HFFc6 (cell line): ENCODE results near the gene SCIMP. TPM values are rescaled to one million over a fixed set of nuclear protein-coding genes. Genes with fewer than 3 reads are reported as not detected.

Source experiments
- DNase-seq: peaks from one replicate; pipeline ENCODE4 v3.0.0-alpha.2; 2018
- H3K27ac Mint-ChIP-seq: 2 replicates; pipeline ENCODE4 v1.8.0; 2020; ENCODE audit warnings: mild to moderate bottlenecking, mixed read lengths
- H3K27me3 Mint-ChIP-seq: 2 replicates; pipeline ENCODE4 v1.8.0; 2021; ENCODE audit warnings: mild to moderate bottlenecking, moderate library complexity, mixed read lengths; ENCODE audit not compliant: insufficient read depth
- H3K36me3 Mint-ChIP-seq: 2 replicates; pipeline ENCODE4 v1.8.0; 2021; ENCODE audit warnings: low read depth, mixed read lengths
- H3K4me1 Mint-ChIP-seq: 2 replicates; pipeline ENCODE4 v1.8.0; 2020; ENCODE audit warnings: low read depth, mixed read lengths
- H3K4me3 Mint-ChIP-seq: 2 replicates; pipeline ENCODE4 v1.8.0; 2020; ENCODE audit warnings: mild to moderate bottlenecking, moderate library complexity, mixed read lengths
- H3K9me3 Mint-ChIP-seq: 2 replicates; pipeline ENCODE4 v1.8.0; 2020; ENCODE audit warnings: mild to moderate bottlenecking, mixed read lengths
- CTCF ChIP-seq: fragments of 200-600 bp; sonication (generic); IDR thresholded peaks from 2 replicates; pipeline ENCODE4 v1.5.0; 2021; ENCODE audit warnings: antibody characterized with exemption, mild to moderate bottlenecking
- total RNA-seq, 6 experiments: library from RNA; stranded (reverse); fragmentation: NEBNext Ultra II Directional; extraction: Animal tissue kit (Norgen Biotek cat#: 25700); gene quantifications; 2 replicates in 1 of 6; 3 replicates in 5 of 6; pipeline ENCODE4 v1.2.3, GENCODE V29; 2021

Gene SCIMP
- total RNA-seq, 6 experiments from 2014 or later = not detected

- Mint-ChIP-seq H3K4me3 (no peak overlapping the region), H3K27me3 (no peaks in the 10 kb centered on the region; the same call in 1 of the 2 replicates), H3K36me3 (peaks cover 9% of the 10 kb centered on the region; the same call in 1 of the 2 replicates), H3K9me3 (no peaks in the 10 kb centered on the region; the same call in 1 of the 2 replicates), H3K27ac (no peak overlapping the region), H3K4me1 (peaks cover 8% of the 10 kb centered on the region)
- DNase-seq = peak; percentile 52
- TF ChIP-seq CTCF = no peak
Observed at GRCh38 chr17:5209396-5209795, 25.3 kb downstream of the SCIMP start.

GRCh38 chr17:5203908-5204294 is 30.8 kb downstream of the SCIMP start:
- Mint-ChIP-seq H3K36me3 (peaks cover 16% of the 10 kb centered on the region), H3K4me3 (peak overlapping the region; percentile 47), H3K9me3 (peaks cover 7% of the 10 kb centered on the region), H3K27ac (peak overlapping the region; percentile 70), H3K4me1 (peaks cover 30% of the 10 kb centered on the region), H3K27me3 (no peaks in the 10 kb centered on the region; the same call in 1 of the 2 replicates)
- no peak for TF ChIP-seq CTCF
- DNase-seq = peak; percentile 82

GRCh38 chr17:5203178-5203907 is 31.3 kb downstream of the SCIMP start:
- H3K9me3 Mint-ChIP-seq = peaks cover 7% of the 10 kb centered on the region
- no peaks in the 10 kb centered on the region for H3K27me3 Mint-ChIP-seq
- TF ChIP-seq CTCF = no peak
- H3K4me1 Mint-ChIP-seq = peaks cover 30% of the 10 kb centered on the region
- DNase-seq = peak; percentile 56
- peaks cover 11% of the 10 kb centered on the region for H3K36me3 Mint-ChIP-seq
- peak overlapping the region; percentile 47 for H3K4me3 Mint-ChIP-seq
- H3K27ac Mint-ChIP-seq = peak overlapping the region; percentile 70

- Mint-ChIP-seq H3K36me3 (peaks cover 11% of the 10 kb centered on the region), H3K9me3 (peaks cover 7% of the 10 kb centered on the region), H3K27me3 (no peaks in the 10 kb centered on the region; the same call in 1 of the 2 replicates), H3K4me1 (peaks cover 30% of the 10 kb centered on the region), H3K27ac (no peak overlapping the region), H3K4me3 (no peak overlapping the region)
- no peak for DNase-seq
- TF ChIP-seq CTCF = no peak
Observed at GRCh38 chr17:5201011-5201410, 33.6 kb downstream of the SCIMP start.

- Mint-ChIP-seq H3K27ac (no peak overlapping the region), H3K27me3 (no peaks in the 10 kb centered on the region; the same call in 1 of the 2 replicates), H3K9me3 (peaks cover 7% of the 10 kb centered on the region), H3K4me1 (peaks cover 30% of the 10 kb centered on the region), H3K36me3 (peaks cover 11% of the 10 kb centered on the region), H3K4me3 (no peak overlapping the region)
- no peak for TF ChIP-seq CTCF
- DNase-seq = no peak
Observed at GRCh38 chr17:5200360-5200759, 34.3 kb downstream of the SCIMP start.
